Neutrophil (primary cell): ENCODE measurements around the gene STX10.

Experiments used
- H3K27ac ChIP-seq: fragments of 200-600 bp; sonication (generic); 2 replicates; pipeline ENCODE4 v1.5.1; 2016; ENCODE audit warnings: mild to moderate bottlenecking, moderate library complexity
- H3K27me3 ChIP-seq: fragments of 200-600 bp; sonication (generic); 2 replicates; pipeline ENCODE4 v1.6.0; 2016; ENCODE audit warnings: mild to moderate bottlenecking
- H3K36me3 ChIP-seq: fragments of 200-600 bp; sonication (generic); 2 replicates; pipeline ENCODE4 v1.5.1; 2017
- H3K4me1 ChIP-seq, 2 experiments: fragments of 200-600 bp in 1 of 2; sonication (generic) in 1 of 2; 1 replicate in 1 of 2; 2 replicates in 1 of 2; pipeline versions ENCODE4 v1.5.1 to v1.6.1; 2013 to 2016; ENCODE audit warnings: low read depth in 1 of 2, low read length in 1 of 2, mild to moderate bottlenecking in 1 of 2, moderate library complexity in 1 of 2; ENCODE audit not compliant: control insufficient read depth in 1 of 2, insufficient read depth in 1 of 2
- H3K4me3 ChIP-seq, 2 experiments: fragments of 200-600 bp in 1 of 2; sonication (generic) in 1 of 2; 1 replicate in 1 of 2; 2 replicates in 1 of 2; pipeline ENCODE4 v1.5.1; 2013 to 2016; ENCODE audit warnings: low read depth in 1 of 2, low read length in 1 of 2, mild to moderate bottlenecking in 1 of 2, moderate library complexity in 1 of 2
- H3K9me3 ChIP-seq: fragments of 200-600 bp; sonication (generic); 2 replicates; pipeline ENCODE4 v1.5.1; 2016
- CTCF ChIP-seq: fragments of 200-600 bp; sonication (generic); IDR thresholded peaks from 2 replicates; pipeline ENCODE4 v1.5.1; 2016; ENCODE audit warnings: antibody characterized with exemption

Gene STX10

GRCh38 chr19:13150187-13150930 lies at the start of gene STX10, which contains the start of gene IER2:
Gene STX10 (minus strand): TSS chr19:13150375. CDS start chr19:13150173, 202 bp downstream.
Gene IER2 (plus strand): TSS chr19:13150411. CDS start chr19:13153187, 2,776 bp downstream.
- Histone ChIP-seq H3K36me3 (peaks cover 13% of the 10 kb centered on the region), H3K4me3 (peak within 1 kb of the TSS; percentile 91 to 94), H3K4me1 (peaks cover 54 to 62% of the 10 kb centered on the region in 2 experiments), H3K9me3 (no peaks in the 10 kb centered on the region), H3K27me3 (no peaks in the 10 kb centered on the region), H3K27ac (peak within 1 kb of the TSS; percentile 96)
- peak; percentile 86 for TF ChIP-seq CTCF

GRCh38 chr19:13198634-13199033 lies 48.5 kb upstream of the STX10 start:
- no peak overlapping the region for H3K27ac ChIP-seq
- TF ChIP-seq CTCF = no peak

GRCh38 chr19:13195678-13196077 lies 45.5 kb upstream of the STX10 start:
- Histone ChIP-seq H3K4me3 (no peak overlapping the region), H3K9me3 (no peaks in the 10 kb centered on the region), H3K36me3 (no peaks in the 10 kb centered on the region), H3K27me3 (no peaks in the 10 kb centered on the region), H3K4me1 (peaks cover 16 to 22% of the 10 kb centered on the region in 2 experiments), H3K27ac (peak overlapping the region; percentile 10)
- TF ChIP-seq CTCF = peak; percentile 42

More at GRCh38 chr19:13198634-13199033, 48.5 kb upstream of the STX10 start:
- Histone ChIP-seq H3K4me3 (no peak overlapping the region), H3K9me3 (no peaks in the 10 kb centered on the region), H3K36me3 (no peaks in the 10 kb centered on the region), H3K27me3 (no peaks in the 10 kb centered on the region), H3K4me1 (peaks cover 11 to 14% of the 10 kb centered on the region in 2 experiments)

- no peak overlapping the region for H3K4me3 ChIP-seq
- no peaks in the 10 kb centered on the region for H3K36me3 ChIP-seq
- no peaks in the 10 kb centered on the region for H3K27me3 ChIP-seq
Measured at GRCh38 chr19:13190781-13191540, 40.8 kb upstream of the STX10 start.

GRCh38 chr19:13189600-13189999 lies 39.4 kb upstream of the STX10 start:
- Histone ChIP-seq H3K27ac (no peak overlapping the region), H3K27me3 (no peaks in the 10 kb centered on the region), H3K4me1 (peaks cover 14 to 18% of the 10 kb centered on the region in 2 experiments), H3K4me3 (no peak overlapping the region), H3K9me3 (no peaks in the 10 kb centered on the region), H3K36me3 (no peaks in the 10 kb centered on the region)
- no peak for TF ChIP-seq CTCF

More at GRCh38 chr19:13190781-13191540, 40.8 kb upstream of the STX10 start:
- no peak overlapping the region for H3K27ac ChIP-seq
- no peak for TF ChIP-seq CTCF
- peaks cover 16 to 22% of the 10 kb centered on the region in 2 experiments for H3K4me1 ChIP-seq
- H3K9me3 ChIP-seq = no peaks in the 10 kb centered on the region
